HL-60 (cell line): Measurements from ENCODE around the gene SYK.
A peak's percentile ranks its signal among the peaks of the same experiment; 100 is the strongest.

ENCODE experiments used
- DNase-seq, 2 experiments: peaks; one replicate each; pipeline ENCODE4 v3.0.0-alpha.2; 2010 to 2020; ENCODE audit warnings: low read depth in 1 of 2, low spot score in 1 of 2
- H3K27ac ChIP-seq: fragments of 250-450 bp; sonication (Bioruptor Pico); replicated peaks from 2 replicates; pipeline ENCODE4 v1.5.1; 2020; ENCODE audit warnings: mild to moderate bottlenecking, moderate library complexity
- H3K27me3 ChIP-seq: fragments of 250-450 bp; sonication (Bioruptor Pico); 2 replicates; pipeline ENCODE4 v1.5.1; 2021; ENCODE audit warnings: mild to moderate bottlenecking, moderate library complexity; ENCODE audit not compliant: insufficient read depth, poor library complexity, severe bottlenecking
- H3K4me3 ChIP-seq: replicated peaks from 2 replicates; pipeline ENCODE4 v1.5.1; 2011; ENCODE audit warnings: mild to moderate bottlenecking, control low read depth, low read length; ENCODE audit not compliant: insufficient read depth
- CTCF ChIP-seq: IDR thresholded peaks from one replicate; pipeline ENCODE4 v1.5.1; 2011; ENCODE audit warnings: low read length, control low read depth, inconsistent platforms; ENCODE audit not compliant: insufficient read depth
- GABPA ChIP-seq: IDR thresholded peaks from 2 replicates; pipeline ENCODE4 v1.6.1; 2012; ENCODE audit warnings: low read depth
- POLR2AphosphoS5 ChIP-seq: IDR thresholded peaks from 2 replicates; pipeline ENCODE4 v1.6.1; 2012; ENCODE audit warnings: low read depth
- REST ChIP-seq: IDR thresholded peaks from 2 replicates; pipeline ENCODE4 v1.6.1; 2012; ENCODE audit warnings: low read depth; ENCODE audit not compliant: insufficient replicate concordance
- SPI1 ChIP-seq: IDR thresholded peaks from 2 replicates; pipeline ENCODE4 v1.6.1; 2012; ENCODE audit warnings: low read depth, mild to moderate bottlenecking, borderline replicate concordance

SYK gene

GRCh38 chr9:90909747-90910283 is 108.2 kb downstream of the SYK start:
- no peak overlapping the region for H3K27ac ChIP-seq
- no peak for DNase-seq
- TF ChIP-seq POLR2AphosphoS5 (no peak), GABPA (no peak), SPI1 (no peak), REST (no peak), CTCF (no peak)
- H3K4me3 ChIP-seq = no peak overlapping the region
- no peaks in the 10 kb centered on the region for H3K27me3 ChIP-seq

GRCh38 chr9:90914196-90914595 is 112.6 kb downstream of the SYK start:
- DNase-seq = no peak
- Histone ChIP-seq H3K27ac (no peak overlapping the region), H3K27me3 (no peaks in the 10 kb centered on the region), H3K4me3 (no peak overlapping the region)
- TF ChIP-seq GABPA (no peak), REST (no peak), POLR2AphosphoS5 (no peak), SPI1 (no peak), CTCF (no peak)

- peak; percentile 72 for TF ChIP-seq CTCF
- no peak for TF ChIP-seq SPI1
- no peaks in the 10 kb centered on the region for H3K27me3 ChIP-seq
- H3K27ac ChIP-seq = no peak overlapping the region
- no peak overlapping the region for H3K4me3 ChIP-seq
- DNase-seq = peak; percentile 47 to 74
These were observed 113.4 kb downstream of the SYK start for GRCh38 chr9:90914868-90915483.

- no peaks in the 10 kb centered on the region for H3K27me3 ChIP-seq
- DNase-seq = peak in 1 of 2 experiments; percentile 58
- no peak overlapping the region for H3K27ac ChIP-seq
- no peak for TF ChIP-seq REST
- no peak for TF ChIP-seq GABPA
- peak; percentile 3 for TF ChIP-seq CTCF
- no peak overlapping the region for H3K4me3 ChIP-seq
These were observed 114.1 kb downstream of the SYK start for GRCh38 chr9:90915693-90916092.
